ENCODE results near the gene SSH2. TPM values are rescaled to one million over a fixed set of nuclear protein-coding genes. Genes with fewer than 3 reads are reported as not detected.

SSH2 gene
- total RNA-seq, 1 experiment from 2014 or later = 45.1 TPM

DNA sequence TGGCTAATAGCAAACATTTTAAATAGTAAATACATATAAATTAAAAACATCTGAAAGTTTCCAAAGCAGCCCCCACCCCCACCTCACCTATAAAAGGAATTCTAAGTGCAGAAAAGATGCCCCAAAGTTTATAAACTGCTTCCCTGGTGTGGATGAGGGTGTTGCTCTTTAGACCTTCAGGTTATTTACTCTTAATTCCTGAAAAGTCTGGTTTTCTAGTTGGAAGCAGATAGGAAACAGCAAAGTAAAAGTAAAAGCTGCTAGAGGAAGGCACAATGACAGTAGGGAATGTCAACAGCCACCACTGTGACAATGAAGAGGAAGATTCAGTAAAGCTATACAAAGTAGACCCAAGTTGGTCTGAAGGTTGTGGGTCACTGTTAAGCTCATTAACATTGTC lies 37.8 kb downstream of the SSH2 start:
- DNase-seq = no peak
- intact Hi-C loops (cut with micrococcal nuclease; ENCODE audit: unreplicated experiment) = no loop called here
- H3K4me1 ChIP-seq (replicated peaks; ENCODE audit: insufficient read depth) = no peaks in the 10 kb centered on the region
- ChIA-PET POLR2A (ENCODE audit: unreplicated experiment) (no interaction called here), CTCF (interaction anchor here (0.6 to 0.8 kb wide), 3 partner anchors 39 to 116 kb away, joined by 3 read pairs; no protein-coding TSS in a partner anchor)
- no peak overlapping the region for H3K4me3 ChIP-seq
- peaks cover 15% of the 10 kb centered on the region; the same call in 1 of the 2 replicates for H3K79me2 ChIP-seq (ENCODE audit: low read depth)
- H3K36me3 ChIP-seq (ENCODE audit: low read depth) = no peaks in the 10 kb centered on the region
- no TSS peak for BruUV-seq (replicated peaks)
- no peaks in the 10 kb centered on the region for H3K27me3 ChIP-seq (ENCODE audit: insufficient read depth, low read depth)
- no peaks in the 10 kb centered on the region for H4K20me1 ChIP-seq (ENCODE audit: insufficient read depth)
- TF ChIP-seq EZH2 (IDR thresholded peaks at IDR 0.05; ENCODE audit: low read depth) = no peak
- TF ChIP-seq, protein P1, sequence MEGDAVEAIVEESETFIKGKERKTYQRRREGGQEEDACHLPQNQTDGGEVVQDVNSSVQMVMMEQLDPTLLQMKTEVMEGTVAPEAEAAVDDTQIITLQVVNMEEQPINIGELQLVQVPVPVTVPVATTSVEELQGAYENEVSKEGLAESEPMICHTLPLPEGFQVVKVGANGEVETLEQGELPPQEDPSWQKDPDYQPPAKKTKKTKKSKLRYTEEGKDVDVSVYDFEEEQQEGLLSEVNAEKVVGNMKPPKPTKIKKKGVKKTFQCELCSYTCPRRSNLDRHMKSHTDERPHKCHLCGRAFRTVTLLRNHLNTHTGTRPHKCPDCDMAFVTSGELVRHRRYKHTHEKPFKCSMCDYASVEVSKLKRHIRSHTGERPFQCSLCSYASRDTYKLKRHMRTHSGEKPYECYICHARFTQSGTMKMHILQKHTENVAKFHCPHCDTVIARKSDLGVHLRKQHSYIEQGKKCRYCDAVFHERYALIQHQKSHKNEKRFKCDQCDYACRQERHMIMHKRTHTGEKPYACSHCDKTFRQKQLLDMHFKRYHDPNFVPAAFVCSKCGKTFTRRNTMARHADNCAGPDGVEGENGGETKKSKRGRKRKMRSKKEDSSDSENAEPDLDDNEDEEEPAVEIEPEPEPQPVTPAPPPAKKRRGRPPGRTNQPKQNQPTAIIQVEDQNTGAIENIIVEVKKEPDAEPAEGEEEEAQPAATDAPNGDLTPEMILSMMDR (conservative IDR thresholded peaks at IDR 0.05) = no peak
- H3K9me3 ChIP-seq (ENCODE audit: insufficient read depth, low read depth) = no peaks in the 10 kb centered on the region
- H2AFZ ChIP-seq = no peak overlapping the region
- H3K4me2 ChIP-seq = no peak overlapping the region
- no peaks in the 10 kb centered on the region for H3K9me2 ChIP-seq (ENCODE audit: insufficient read depth)
- peaks cover 4% of the 10 kb centered on the region; the same call in 1 of the 2 replicates for H3F3A ChIP-seq (ENCODE audit: insufficient read depth, low read depth)
- no peak overlapping the region for H3K27ac ChIP-seq

DNA sequence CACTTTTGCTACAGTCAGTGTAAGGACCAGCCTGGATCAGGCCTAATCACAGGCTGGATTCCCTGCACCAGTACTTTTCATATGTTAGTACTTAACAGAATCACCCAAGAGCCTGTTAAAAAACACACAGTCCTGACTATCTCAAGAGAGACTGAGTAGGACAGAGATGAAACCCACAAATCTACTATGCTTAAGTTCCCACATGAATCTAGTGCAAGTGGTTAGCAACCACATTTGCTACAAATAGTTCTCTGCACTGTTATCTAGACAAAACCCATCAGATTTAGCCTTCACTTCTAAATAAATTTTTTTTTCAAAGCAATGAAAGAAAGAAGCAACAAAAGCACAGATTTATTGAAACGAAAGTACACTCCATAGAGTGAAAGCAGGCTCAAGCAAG lies 38.9 kb downstream of the SSH2 start:
- H3K9me3 ChIP-seq (ENCODE audit: insufficient read depth, low read depth) = no peaks in the 10 kb centered on the region
- no peaks in the 10 kb centered on the region for H3K36me3 ChIP-seq (ENCODE audit: low read depth)
- H3K4me3 ChIP-seq = no peak overlapping the region
- H3K27me3 ChIP-seq (ENCODE audit: insufficient read depth, low read depth) = no peaks in the 10 kb centered on the region
- TF ChIP-seq, protein P1 (conservative IDR thresholded peaks at IDR 0.05) = no peak
- no peak for TF ChIP-seq EZH2 (IDR thresholded peaks at IDR 0.05; ENCODE audit: low read depth)
- no peak overlapping the region for H2AFZ ChIP-seq
- H3K27ac ChIP-seq = no peak overlapping the region
- intact Hi-C loops (cut with micrococcal nuclease; ENCODE audit: unreplicated experiment) = no loop called here
- H3K4me1 ChIP-seq (replicated peaks; ENCODE audit: insufficient read depth) = no peaks in the 10 kb centered on the region
- H3F3A ChIP-seq (ENCODE audit: insufficient read depth, low read depth) = peaks cover 4% of the 10 kb centered on the region; the same call in 1 of the 2 replicates
- H3K79me2 ChIP-seq (ENCODE audit: low read depth) = peaks cover 15% of the 10 kb centered on the region; the same call in 1 of the 2 replicates
- no peak for DNase-seq
- H3K4me2 ChIP-seq = no peak overlapping the region
- H4K20me1 ChIP-seq (ENCODE audit: insufficient read depth) = peaks cover 3% of the 10 kb centered on the region; the same call in 1 of the 2 replicates
- no peaks in the 10 kb centered on the region for H3K9me2 ChIP-seq (ENCODE audit: insufficient read depth)
- BruUV-seq (replicated peaks) = no TSS peak
- POLR2A ChIA-PET (ENCODE audit: unreplicated experiment) = no interaction called here
- CTCF ChIA-PET = no interaction called here

DNA sequence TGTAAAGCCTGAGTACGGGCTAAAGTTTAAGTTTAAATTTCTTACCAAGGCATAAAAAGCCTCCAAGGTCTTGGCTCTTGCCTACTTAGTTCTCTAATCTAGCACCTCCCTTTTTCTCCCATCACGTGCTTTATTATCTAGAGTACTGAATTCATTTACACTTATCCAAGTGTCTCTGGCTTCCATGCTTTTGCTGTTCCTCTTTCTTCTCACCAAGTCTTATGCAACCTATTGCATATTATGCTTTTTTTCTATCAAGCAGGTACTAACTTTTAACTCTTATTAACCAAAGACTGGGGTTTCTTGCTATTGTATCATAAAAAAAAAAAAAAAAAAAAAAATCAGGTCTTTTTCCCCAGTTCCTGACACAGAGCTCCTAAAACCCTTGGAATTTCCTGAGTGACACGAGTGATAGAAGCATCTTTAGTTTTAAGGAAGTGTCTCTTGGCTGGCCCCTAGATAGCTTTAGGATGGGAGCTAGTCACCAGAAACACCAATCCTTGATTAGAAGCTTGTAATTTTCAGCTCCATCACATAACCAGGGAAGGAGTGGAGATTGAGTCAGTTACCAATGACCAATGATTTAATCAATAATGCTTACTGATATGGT lies 44.9 kb downstream of the SSH2 start:
- TF ChIP-seq, protein P1 (conservative IDR thresholded peaks at IDR 0.05) = no peak
- TF ChIP-seq EZH2 (IDR thresholded peaks at IDR 0.05; ENCODE audit: low read depth) = no peak
- Histone ChIP-seq H3K4me2 (no peak overlapping the region), H4K20me1 (ENCODE audit: insufficient read depth) (peaks cover 3% of the 10 kb centered on the region; the same call in 1 of the 2 replicates), H3K27ac (no peak overlapping the region), H3K4me3 (no peak overlapping the region), H3K9me3 (ENCODE audit: insufficient read depth, low read depth) (no peaks in the 10 kb centered on the region), H3K9me2 (ENCODE audit: insufficient read depth) (no peaks in the 10 kb centered on the region), H3F3A (ENCODE audit: insufficient read depth, low read depth) (peaks cover 1% of the 10 kb centered on the region; the same call in 1 of the 2 replicates), H3K79me2 (ENCODE audit: low read depth) (peaks cover 15% of the 10 kb centered on the region; the same call in 1 of the 2 replicates), H2AFZ (no peak overlapping the region), H3K27me3 (ENCODE audit: insufficient read depth, low read depth) (no peaks in the 10 kb centered on the region), H3K4me1 (replicated peaks; ENCODE audit: insufficient read depth) (no peaks in the 10 kb centered on the region), H3K36me3 (ENCODE audit: low read depth) (no peaks in the 10 kb centered on the region)
- no peak for DNase-seq
- CTCF ChIA-PET = interaction anchor here (0.7 kb wide), 1 partner anchor 481 kb away, joined by 3 read pairs; no protein-coding TSS in a partner anchor
- intact Hi-C loops (cut with micrococcal nuclease; ENCODE audit: unreplicated experiment) = no loop called here
- POLR2A ChIA-PET (ENCODE audit: unreplicated experiment) = interaction anchor here (0.6 kb wide), 1 partner anchor 23 kb away, joined by 3 read pairs; no protein-coding TSS in a partner anchor
- no TSS peak for BruUV-seq (replicated peaks)
